ENCODE data around the gene TMEM158. TPM values are rescaled to one million over a fixed set of nuclear protein-coding genes. Genes with fewer than 3 reads are reported as not detected.

TMEM158 gene
- total and polyA plus RNA-seq, 2 of the 8 experiments (the other 6 are each of a cell fraction or from before 2014, with no cell fraction given), result 6.8 to 30.3 TPM

GRCh38 chr3:45219694-45220093 is 6.4 kb downstream of the TMEM158 start:
- no peak overlapping the region for H3K4me3 ChIP-seq (ENCODE audit: extremely low read depth in 1 of 4, insufficient read depth in 2 of 4, low read depth in 3 of 4, low read length in 4 of 4)
- ChIA-PET POLR2A (ENCODE audit: partially characterized antibody) (interaction anchor here (0.6 kb wide), 1 partner anchor 542 kb away, joined by 3 read pairs; no protein-coding TSS in a partner anchor), CTCF (ENCODE audit: partially characterized antibody) (interaction anchor here (0.6 to 8.0 kb wide), 4 partner anchors 9 to 179 kb away, joined by 4 to 62 read pairs (median 6); no protein-coding TSS in a partner anchor)
- H3K18ac ChIP-seq (ENCODE audit: extremely low read depth, low read length), result no peak overlapping the region
- peaks cover 0 to 4% of the 10 kb centered on the region in 2 experiments for H4K20me1 ChIP-seq (replicated peaks in 1 of 2; ENCODE audit: control insufficient read depth in 1 of 2, insufficient read depth in 2 of 2, low read length in 2 of 2)
- no peaks in the 10 kb centered on the region for H3K9me3 ChIP-seq (ENCODE audit: insufficient read depth in 2 of 2, low read depth in 1 of 2, low read length in 1 of 2)
- H2BK5ac ChIP-seq (ENCODE audit: low read depth, low read length), result no peak overlapping the region
- no peak overlapping the region for H3K14ac ChIP-seq (ENCODE audit: insufficient read length)
- H3K79me2 ChIP-seq (ENCODE audit: control insufficient read depth in 1 of 2, insufficient read depth in 2 of 2, low read length in 2 of 2), result peaks cover 0 to 14% of the 10 kb centered on the region in 2 experiments; a peak in 3 of 4 replicates
- no peak overlapping the region for H3K27ac ChIP-seq (ENCODE audit: low read depth, low read length)
- H2BK120ac ChIP-seq (replicated peaks; ENCODE audit: low read depth, low read length), result no peak overlapping the region
- no peak overlapping the region for H2AFZ ChIP-seq (ENCODE audit: low read length)
- no peak overlapping the region for H3K23ac ChIP-seq (ENCODE audit: insufficient read length)
- peaks cover 0 to 5% (median 1%) of the 10 kb centered on the region in 4 experiments; a peak in 3 of 7 replicates for H3K4me1 ChIP-seq (replicated peaks in 1 of 4; ENCODE audit: control insufficient read depth in 3 of 4, insufficient read depth in 4 of 4, low read length in 3 of 4)
- H3K27me3 ChIP-seq (replicated peaks in 1 of 4; ENCODE audit: control insufficient read depth in 3 of 4, extremely low read depth in 1 of 4, insufficient read depth in 3 of 4, low read length in 3 of 4), result no peaks in the 10 kb centered on the region
- H3K23me2 ChIP-seq (ENCODE audit: low read depth, low read length), result peaks cover 3% of the 10 kb centered on the region; the same call in 1 of the 2 replicates
- no peak overlapping the region for H4K91ac ChIP-seq (replicated peaks; ENCODE audit: insufficient read length, low read length)
- H3K9ac ChIP-seq (replicated peaks in 1 of 4; ENCODE audit: extremely low read depth in 1 of 4, low read depth in 3 of 4, low read length in 3 of 4), result no peak overlapping the region
- H2BK15ac ChIP-seq (ENCODE audit: low read length), result no peak overlapping the region
- H4K5ac ChIP-seq (ENCODE audit: insufficient read length, low read depth, low read length), result no peak overlapping the region
- H3K4ac ChIP-seq (replicated peaks; ENCODE audit: insufficient read length, low read depth, low read length), result no peak overlapping the region
- no peak overlapping the region for H4K8ac ChIP-seq (ENCODE audit: extremely low read depth, insufficient read depth, low read length)
- no peak overlapping the region for H2BK12ac ChIP-seq (ENCODE audit: low read depth, low read length)
- H2BK20ac ChIP-seq (ENCODE audit: low read length), result no peak overlapping the region
- 93% methylated on average over 7 of the region's 8 CpGs; no CpG with 5 or more reads in 1 of the 2 experiments for WGBS, 2 experiments (ENCODE audit: extremely low coverage in 1 of 2, insufficient coverage in 1 of 2, insufficient read length in 1 of 2, insufficient replicate concordance in 2 of 2, low coverage in 1 of 2, low lambda C conversion rate in 2 of 2, missing lambda C conversion rate in 1 of 2)
- H3K79me1 ChIP-seq (ENCODE audit: low read depth, low read length), result no peaks in the 10 kb centered on the region
- no peak overlapping the region for H2AK5ac ChIP-seq (ENCODE audit: low read depth, low read length)
- no peaks in the 10 kb centered on the region for H3K36me3 ChIP-seq (ENCODE audit: control insufficient read depth in 2 of 4, insufficient read depth in 4 of 4, low read length in 3 of 4)
- FAIRE-seq, result no peak
- no peak overlapping the region for H3K56ac ChIP-seq (replicated peaks; ENCODE audit: insufficient read length, low read depth, low read length)
- no peak overlapping the region for H3K4me2 ChIP-seq (ENCODE audit: insufficient read depth in 1 of 2, low read depth in 2 of 2, low read length in 2 of 2)
- no peak for DNase-seq (ENCODE audit: low read depth in 1 of 2, low spot score in 2 of 2)
- no peak for TF ChIP-seq PHF8 (conservative IDR thresholded peaks at IDR 0.05; ENCODE audit: low read depth, low read length)
- TF ChIP-seq SRF (IDR thresholded peaks at IDR 0.05; ENCODE audit: low read depth, low read length), result no peak
- no peak for TF ChIP-seq ASH2L (IDR thresholded peaks at IDR 0.05; ENCODE audit: low read length)
- TF ChIP-seq BCL11A (IDR thresholded peaks at IDR 0.05; ENCODE audit: low read depth in 2 of 2, low read length in 2 of 2), result no peak
- no peak for TF ChIP-seq CTBP2 (IDR thresholded peaks at IDR 0.05; ENCODE audit: borderline replicate concordance, insufficient read depth, insufficient read length, low read length)
- TF ChIP-seq NRF1 (IDR thresholded peaks at IDR 0.05; ENCODE audit: low read depth, low read length), result no peak
- no peak for TF ChIP-seq EP300 (IDR thresholded peaks at IDR 0.05; ENCODE audit: borderline replicate concordance in 1 of 2, low read depth in 2 of 2, low read length in 2 of 2)
- no peak for TF ChIP-seq MAX (IDR thresholded peaks at IDR 0.05)
- TF ChIP-seq CBX8 (IDR thresholded peaks at IDR 0.05; ENCODE audit: borderline replicate concordance, low read depth, low read length), result no peak
- TF ChIP-seq RNF2 (IDR thresholded peaks at IDR 0.05; ENCODE audit: borderline replicate concordance, low read depth, low read length, missing control alignments, poor library complexity, severe bottlenecking), result no peak
- TF ChIP-seq RFX5 (IDR thresholded peaks at IDR 0.05; ENCODE audit: borderline replicate concordance, low read depth, low read length), result no peak
- TF ChIP-seq ZNF274 (IDR thresholded peaks at IDR 0.05; ENCODE audit: borderline replicate concordance, extremely low read depth, low read length), result no peak
- no peak for TF ChIP-seq POLR2AphosphoS5 (IDR thresholded peaks at IDR 0.05; ENCODE audit: low read depth, low read length)

Data from H1 (cell line).